HCT116 (cell line): ENCODE data around the gene TRIM45. TPM values are rescaled to one million over a fixed set of nuclear protein-coding genes. Genes with fewer than 3 reads are reported as not detected.

ENCODE experiments used
- ATAC-seq: fragments of 200-7000 bp; cut with Tn5 transposase; 2 replicates; pipeline ENCODE4 v1.9.1; 2020; ENCODE audit warnings: mild to moderate bottlenecking, moderate library complexity
- BruUV-seq: library from RNA; stranded (reverse); fragments of 400-500 nt; replicated peaks from 2 replicates; lab custom pipeline; 2021; lab: Mats Ljungman, UMichigan
- CTCF ChIA-PET: fragments of 300-600 bp; sonication (Branson Sonifier 250); formaldehyde crosslinking; loops from one replicate; lab custom pipeline; 2021; ENCODE audit warnings: antibody characterized with exemption; lab: Charles Lee
- POLR2A ChIA-PET: fragments of 300-600, 350-600 bp; sonication (Branson Sonifier 250); formaldehyde crosslinking; loops from one replicate; lab custom pipeline; 2021; ENCODE audit warnings: antibody characterized with exemption; lab: Charles Lee
- RAD21 ChIA-PET, 2 experiments: fragments of 300-600 bp; sonication (Branson Sonifier 250); formaldehyde crosslinking; loops; one replicate each; lab custom pipeline; 2023; ENCODE audit warnings: low total read pairs in 2 of 2; ENCODE audit not compliant: uncharacterized antibody in 2 of 2, unreplicated experiment in 2 of 2, low non-redundant PET in 1 of 2; lab: Charles Lee
- DNase-seq: peaks from one replicate; pipeline ENCODE4 v3.0.0-alpha.2; 2010; ENCODE audit warnings: low read depth, low spot score
- H2AFZ ChIP-seq: fragments of 200-600 bp; shearing (Covaris generic), sonication (generic); 2 replicates; pipeline ENCODE4 v1.6.1; 2017; ENCODE audit warnings: low read depth, mixed run types, mixed read lengths, antibody characterized with exemption, low read length; ENCODE audit not compliant: poor library complexity, severe bottlenecking
- H3K27ac ChIP-seq: 2 replicates; pipeline ENCODE4 v1.5.1; 2012; ENCODE audit warnings: low read depth, low read length
- H3K27me3 ChIP-seq: fragments of 200-600 bp; sonication (generic); 2 replicates; pipeline ENCODE4 v1.6.1; 2016; ENCODE audit warnings: mixed run types, low read length, mixed read lengths; ENCODE audit not compliant: insufficient read depth
- H3K36me3 ChIP-seq, 2 experiments: fragments of 200-500 bp in 1 of 2; fragments of 200-600 bp in 1 of 2; sonication (Bioruptor generic) in 1 of 2; sonication (generic) in 1 of 2; 2 replicates each; pipeline versions ENCODE4 v1.5.1 to v1.6.1; 2014 to 2016; ENCODE audit warnings: low read length in 2 of 2, inconsistent platforms in 1 of 2, mixed read lengths in 1 of 2, mixed run types in 1 of 2; ENCODE audit not compliant: insufficient read depth in 2 of 2, control insufficient read depth in 1 of 2
- H3K4me1 ChIP-seq, 2 experiments: fragments of 200-600 bp in 1 of 2; sonication (generic) in 1 of 2; 2 replicates each; pipeline versions ENCODE4 v1.5.1 to v1.6.1; 2012 to 2017; ENCODE audit warnings: low read length in 2 of 2, inconsistent platforms in 1 of 2, mild to moderate bottlenecking in 1 of 2, mixed read lengths in 1 of 2, mixed run types in 1 of 2, moderate library complexity in 1 of 2; ENCODE audit not compliant: insufficient read depth in 2 of 2, control insufficient read depth in 1 of 2
- H3K4me2 ChIP-seq: fragments of 200-600 bp; sonication (generic); 2 replicates; pipeline ENCODE4 v1.6.1; 2017; ENCODE audit warnings: mixed run types, low read length, mixed read lengths
- H3K4me3 ChIP-seq, 2 experiments: fragments of 200-600 bp in 1 of 2; sonication (generic) in 1 of 2; replicated peaks in 1 of 2; 2 replicates each; pipeline ENCODE4 v1.5.1; 2011 to 2016; ENCODE audit warnings: low read length in 2 of 2, control low read depth in 1 of 2, low read depth in 1 of 2, mild to moderate bottlenecking in 1 of 2, mixed read lengths in 1 of 2, mixed run types in 1 of 2
- H3K79me2 ChIP-seq: fragments of 200-600 bp; sonication (generic); 2 replicates; pipeline ENCODE4 v1.6.1; 2017; ENCODE audit warnings: mild to moderate bottlenecking, mixed run types, low read length, moderate library complexity, mixed read lengths; ENCODE audit not compliant: insufficient read depth
- H3K9ac ChIP-seq: fragments of 200-600 bp; sonication (generic); 2 replicates; pipeline ENCODE4 v1.6.1; 2016; ENCODE audit warnings: low read length, mixed read lengths
- H3K9me2 ChIP-seq: fragments of 200-600 bp; sonication (generic), shearing (Covaris generic); 2 replicates; pipeline ENCODE4 v1.6.1; 2017; ENCODE audit warnings: mixed run types, mild to moderate bottlenecking, moderate library complexity; ENCODE audit not compliant: insufficient read depth
- H3K9me3 ChIP-seq, 2 experiments: fragments of 200-500 bp in 1 of 2; fragments of 200-600 bp in 1 of 2; sonication (Bioruptor generic) in 1 of 2; sonication (generic) in 1 of 2; 2 replicates each; pipeline ENCODE4 v1.6.1; 2014 to 2017; ENCODE audit warnings: low read length in 2 of 2, mixed read lengths in 2 of 2, inconsistent platforms in 1 of 2, low read depth in 1 of 2, mild to moderate bottlenecking in 1 of 2, mixed run types in 1 of 2, moderate library complexity in 1 of 2; ENCODE audit not compliant: control insufficient read depth in 1 of 2, insufficient read depth in 1 of 2
- H4K20me1 ChIP-seq: fragments of 200-600 bp; sonication (generic), shearing (Covaris generic); 2 replicates; pipeline ENCODE4 v1.6.1; 2017; ENCODE audit warnings: mixed run types, mild to moderate bottlenecking, moderate library complexity; ENCODE audit not compliant: insufficient read depth
- CBX3 ChIP-seq: IDR thresholded peaks from 2 replicates; pipeline ENCODE4 v1.6.1; 2012; ENCODE audit warnings: low read depth
- CEBPB ChIP-seq: IDR thresholded peaks from 2 replicates; pipeline ENCODE4 v1.6.1; 2012; ENCODE audit warnings: low read depth
- CTCF ChIP-seq, 3 experiments: fragments of 200-600 bp in 1 of 3; sonication (generic) in 1 of 3; IDR thresholded peaks in 2 of 3; conservative IDR thresholded peaks in 1 of 3; 2 replicates each; pipeline ENCODE4 v1.5.1; 2012 to 2017; ENCODE audit warnings: low read depth in 2 of 3, low read length in 2 of 3, antibody characterized with exemption in 1 of 3, borderline replicate concordance in 1 of 3, control low read depth in 1 of 3, mild to moderate bottlenecking in 1 of 3, mixed read lengths in 1 of 3, mixed run types in 1 of 3, moderate library complexity in 1 of 3; ENCODE audit not compliant: insufficient read depth in 1 of 3
- EGR1 ChIP-seq: IDR thresholded peaks from 2 replicates; pipeline ENCODE4 v1.6.1; 2012; ENCODE audit warnings: low read depth
- ELF1 ChIP-seq: IDR thresholded peaks from 2 replicates; pipeline ENCODE4 v1.6.1; 2012; ENCODE audit warnings: low read depth, borderline replicate concordance
- POLR2A ChIP-seq: IDR thresholded peaks from 2 replicates; pipeline ENCODE4 v1.7.0; 2011; ENCODE audit warnings: borderline replicate concordance; ENCODE audit not compliant: insufficient read depth, insufficient read length; ENCODE audit errors: extremely low read depth
- POLR2AphosphoS5 ChIP-seq: IDR thresholded peaks from 2 replicates; pipeline ENCODE4 v1.6.1; 2011; ENCODE audit warnings: mild to moderate bottlenecking, low read depth, low read length, moderate library complexity
- TCF7L2 ChIP-seq: IDR thresholded peaks from 2 replicates; pipeline ENCODE4 v1.7.0; 2011; ENCODE audit warnings: borderline replicate concordance, inconsistent platforms; ENCODE audit not compliant: insufficient read depth, insufficient read length; ENCODE audit errors: extremely low read depth
- intact Hi-C: fragments of 100-400 bp; cut with micrococcal nuclease; formaldehyde crosslinking; loops from 2 replicates; pipeline ENCODE4 v1.10.0; 2022
- total RNA-seq: library from RNA; stranded (reverse); gene quantifications from one replicate; pipeline ENCODE4 v1.2.1, GENCODE V29; 2021; ENCODE audit not compliant: unreplicated experiment

The TRIM45 gene
- total RNA-seq, 1 experiment from 2014 or later: 3.5 TPM

- DNase-seq (no peak), ATAC-seq (no peak)
- BruUV-seq: no TSS peak
- Histone ChIP-seq H3K9me3 (no peaks in the 10 kb centered on the region), H4K20me1 (no peaks in the 10 kb centered on the region), H3K4me3 (no peak overlapping the region), H3K9me2 (no peaks in the 10 kb centered on the region), H3K27ac (no peak overlapping the region), H3K9ac (no peak overlapping the region), H3K4me2 (no peak overlapping the region), H3K79me2 (no peaks in the 10 kb centered on the region), H3K27me3 (no peaks in the 10 kb centered on the region), H3K36me3 (0 out of 4 replicates have a peak, but pooled peaks cover 0 to 2% of the 10 kb centered on the region in 2 experiments), H3K4me1 (peaks cover 0 to 7% of the 10 kb centered on the region in 2 experiments; a peak in 1 of 4 replicates), H2AFZ (no peak overlapping the region)
- ChIA-PET POLR2A (no interaction called here), CTCF (no interaction called here), RAD21 (no interaction called here)
- TF ChIP-seq ELF1: no peak
- no peak for TF ChIP-seq EGR1
- TF ChIP-seq POLR2A: no peak
- TF ChIP-seq CTCF (IDR thresholded peaks at IDR 0.05 in 2 of 3, conservative IDR thresholded peaks at IDR 0.05 in 1 of 3; ENCODE audit: borderline replicate concordance in 1 of 3, insufficient read depth in 1 of 3, low read depth in 2 of 3, low read length in 2 of 3): no peak
- TF ChIP-seq POLR2AphosphoS5: no peak
- no peak for TF ChIP-seq TCF7L2
- no peak for TF ChIP-seq CBX3
- no peak for TF ChIP-seq CEBPB
- intact Hi-C loops: no loop called here
Observed at GRCh38 chr1:117116090-117116783, 5.3 kb downstream of the TRIM45 start.
